NCI-H1436 treated with DMSO at 0.1 percent for 48 hours (cell line): ENCODE results near the gene EXOC4.

ENCODE experiments used
- DNase-seq: peaks from one replicate; lab custom pipeline; 2025; lab: John Stamatoyannopoulos, UW

Gene EXOC4

GRCh38 chr7:133674079-133674763 is 421.3 kb downstream of the EXOC4 start:
- DNase-seq: no peak

- DNase-seq: no peak
Observed at GRCh38 chr7:133675510-133676218, 422.8 kb downstream of the EXOC4 start.

DNA sequence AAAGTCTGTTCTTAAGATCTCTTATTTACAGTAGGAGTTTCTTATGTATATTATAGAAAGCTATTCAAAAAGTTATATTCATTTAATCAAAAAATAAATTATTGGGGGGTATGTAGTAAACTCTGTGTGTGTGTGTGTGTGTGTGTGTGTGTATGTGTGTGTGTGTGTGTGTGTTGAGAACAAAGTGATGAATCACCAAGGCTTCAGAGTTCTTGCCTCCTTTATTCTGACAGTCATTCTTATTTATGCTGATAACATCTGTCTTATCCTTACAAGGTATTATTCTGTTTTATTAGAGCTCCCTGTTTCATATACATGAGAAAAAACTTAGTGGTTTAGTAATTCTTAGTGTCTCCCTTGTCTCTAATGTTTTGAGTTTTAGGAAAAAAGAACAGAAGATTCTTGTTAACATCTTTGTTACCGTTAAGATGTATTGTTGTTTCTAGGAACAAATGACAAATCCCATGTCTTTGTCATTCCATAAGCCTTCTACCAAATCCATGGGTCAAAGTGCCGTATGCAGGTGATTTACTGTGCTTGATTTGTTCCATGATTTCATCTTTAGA is 424.0 kb downstream of the EXOC4 start:
- DNase-seq: no peak

- DNase-seq: no peak
Observed at GRCh38 chr7:133678137-133678814, 425.4 kb downstream of the EXOC4 start.

DNA sequence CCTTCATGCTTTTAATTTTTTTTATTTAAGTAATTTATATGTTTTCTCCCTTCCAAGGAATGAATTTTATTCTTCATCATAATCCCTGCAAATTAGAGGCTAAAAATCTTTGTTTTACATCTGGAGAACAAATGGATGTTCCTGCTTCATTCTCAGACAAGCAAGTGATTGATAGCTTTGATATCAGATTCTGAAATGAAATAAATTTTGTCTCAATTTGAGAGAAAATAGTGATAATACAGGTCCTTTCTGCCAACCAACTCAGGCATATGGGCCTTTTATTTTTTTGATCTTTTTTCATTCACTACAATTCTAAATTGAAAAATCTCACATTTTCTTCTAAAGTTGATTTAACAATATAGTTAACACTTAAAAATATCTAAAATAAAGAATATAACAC is 427.1 kb downstream of the EXOC4 start:
- no peak for DNase-seq

- no peak for DNase-seq
Observed at GRCh38 chr7:133681529-133681928, 428.7 kb downstream of the EXOC4 start.

GRCh38 chr7:133682364-133683181 is 429.7 kb downstream of the EXOC4 start:
- no peak for DNase-seq

GRCh38 chr7:133683182-133683454 is 430.2 kb downstream of the EXOC4 start:
- no peak for DNase-seq

DNA sequence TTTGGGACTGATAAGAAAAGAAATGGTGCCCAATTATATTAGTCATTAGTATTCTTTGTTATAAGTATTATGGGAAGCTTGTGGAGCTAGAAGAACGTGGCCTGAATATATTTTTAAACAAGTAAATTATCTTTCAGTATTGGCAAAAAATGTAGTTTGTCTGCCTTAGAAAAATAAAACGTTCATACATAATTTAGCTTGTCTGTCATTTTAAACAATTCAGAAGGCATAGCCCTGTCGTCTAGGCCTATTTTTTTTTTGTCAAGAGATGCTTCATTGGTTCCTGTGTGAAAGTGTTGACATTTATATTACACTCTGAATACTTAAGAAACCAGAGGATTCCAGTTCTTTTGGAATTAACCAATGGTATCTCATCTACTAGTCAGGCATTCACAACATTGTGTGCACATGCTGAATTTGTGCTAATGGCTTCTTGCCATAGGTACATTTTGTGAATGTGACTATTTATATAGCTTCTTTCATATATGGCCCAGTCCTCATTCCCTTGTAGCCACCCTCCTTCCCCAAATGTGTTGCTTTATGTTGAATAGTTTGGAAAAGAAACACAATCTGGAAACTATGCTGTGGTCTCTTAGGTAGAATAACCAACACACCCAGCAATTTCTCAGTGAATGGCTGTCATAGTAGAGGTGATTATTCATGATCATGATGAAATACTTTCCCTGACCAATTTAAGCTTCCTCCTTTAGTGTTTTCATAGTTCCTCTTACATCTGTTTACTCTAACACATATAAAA is 435.8 kb downstream of the EXOC4 start:
- no peak for DNase-seq

- no peak for DNase-seq
Observed at GRCh38 chr7:133690740-133691139, 437.9 kb downstream of the EXOC4 start.

DNA sequence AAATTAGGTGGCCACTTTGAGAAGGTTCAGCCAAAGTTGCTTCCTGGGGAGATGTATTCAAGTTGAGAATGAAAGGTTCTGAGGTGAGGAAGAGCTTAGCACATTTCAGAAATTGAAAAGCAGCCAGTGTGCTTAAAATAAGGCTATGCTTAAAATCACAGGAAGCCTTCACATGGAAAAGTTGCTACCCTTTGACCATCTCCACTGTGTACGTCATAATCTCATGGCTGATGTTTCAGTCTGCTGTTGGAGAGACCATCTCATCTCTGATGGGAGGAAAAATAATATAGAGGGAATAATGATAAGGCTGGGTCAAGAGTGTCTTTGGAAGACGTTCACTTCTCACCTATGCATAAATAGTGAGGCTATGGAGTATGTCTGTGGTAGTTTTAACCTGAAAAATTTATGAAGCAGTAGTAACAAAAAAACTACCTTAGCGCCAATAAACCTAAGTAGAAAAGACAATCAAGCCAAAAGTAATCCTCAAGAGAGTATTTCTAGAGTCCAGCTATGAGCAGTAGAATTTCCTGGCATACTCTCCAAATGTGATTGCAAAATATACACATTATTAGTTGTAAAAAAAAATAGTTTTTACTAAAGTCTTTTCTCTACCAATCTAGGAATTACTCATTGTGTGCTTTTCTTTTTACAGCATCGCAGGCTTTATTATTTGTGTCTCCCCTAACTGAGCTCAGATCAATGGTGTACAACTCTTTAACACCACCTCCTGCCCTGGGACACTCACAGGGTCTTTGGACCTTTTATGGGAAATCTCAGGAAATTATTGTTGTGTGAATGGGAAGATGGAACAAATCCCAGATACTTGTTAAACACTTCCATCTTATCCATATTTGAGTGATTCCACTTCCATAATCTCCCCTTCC is 439.1 kb downstream of the EXOC4 start:
- no peak for DNase-seq

GRCh38 chr7:133693281-133693680 is 440.4 kb downstream of the EXOC4 start:
- DNase-seq: no peak

DNA sequence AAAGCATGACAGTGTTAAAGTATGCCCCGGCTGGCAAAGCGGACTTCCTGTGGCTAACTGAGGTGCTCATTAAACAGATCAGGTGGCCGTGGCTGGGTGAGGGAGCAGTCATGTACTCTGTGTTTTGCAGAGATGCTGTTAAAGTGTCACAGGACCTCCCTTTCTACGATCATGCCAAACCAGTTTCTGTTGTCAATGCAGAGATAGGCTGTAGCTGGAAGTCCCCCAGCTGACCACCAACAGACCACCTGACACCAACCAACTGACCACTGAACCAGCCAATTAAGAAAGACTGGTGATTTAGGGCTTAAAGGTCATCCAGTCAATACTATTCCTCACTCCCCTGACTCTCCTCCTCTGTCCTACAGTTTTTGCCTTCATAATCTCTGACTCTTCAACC is 443.2 kb downstream of the EXOC4 start:
- no peak for DNase-seq

DNA sequence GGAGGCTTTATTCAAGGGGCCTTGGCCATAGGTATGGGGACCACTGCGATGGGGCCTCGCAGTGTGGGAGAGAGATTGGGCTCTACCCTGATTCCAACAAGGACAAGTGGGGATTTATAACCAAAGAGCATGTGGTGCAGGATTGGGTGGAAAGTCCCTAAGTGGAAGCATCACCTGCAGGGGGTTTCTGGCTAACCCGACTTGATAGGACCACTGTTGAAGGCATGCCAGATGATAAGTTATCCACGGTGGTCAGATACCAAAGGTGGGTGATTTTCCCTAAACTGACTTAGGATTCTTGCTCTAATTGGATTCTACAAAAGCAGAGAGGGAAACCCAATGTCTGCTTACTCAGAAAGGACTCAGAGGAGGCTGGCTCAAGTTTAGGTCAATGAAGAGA is 444.7 kb downstream of the EXOC4 start:
- no peak for DNase-seq

- DNase-seq: no peak
Observed at GRCh38 chr7:133698127-133698526, 445.2 kb downstream of the EXOC4 start.

DNA sequence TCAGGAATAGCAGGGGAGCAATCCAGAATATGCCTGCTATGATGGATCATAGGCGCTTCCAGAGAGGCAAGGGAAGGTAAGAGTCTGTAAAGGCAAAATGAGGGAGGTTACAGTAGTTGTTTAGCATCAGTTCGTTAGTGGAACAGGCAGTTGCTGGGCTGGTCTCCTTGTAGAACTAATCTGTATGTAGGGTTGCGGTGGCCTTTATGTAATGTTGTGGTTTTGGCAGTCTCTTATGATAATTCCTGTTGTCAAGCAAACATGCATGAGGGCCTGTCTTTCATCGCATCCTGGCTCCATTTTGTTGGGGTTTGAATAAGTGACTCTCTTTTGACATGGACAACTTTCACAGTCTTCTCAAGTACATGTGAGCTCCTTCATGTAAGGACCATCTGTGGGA is 446.5 kb downstream of the EXOC4 start:
- no peak for DNase-seq

DNA sequence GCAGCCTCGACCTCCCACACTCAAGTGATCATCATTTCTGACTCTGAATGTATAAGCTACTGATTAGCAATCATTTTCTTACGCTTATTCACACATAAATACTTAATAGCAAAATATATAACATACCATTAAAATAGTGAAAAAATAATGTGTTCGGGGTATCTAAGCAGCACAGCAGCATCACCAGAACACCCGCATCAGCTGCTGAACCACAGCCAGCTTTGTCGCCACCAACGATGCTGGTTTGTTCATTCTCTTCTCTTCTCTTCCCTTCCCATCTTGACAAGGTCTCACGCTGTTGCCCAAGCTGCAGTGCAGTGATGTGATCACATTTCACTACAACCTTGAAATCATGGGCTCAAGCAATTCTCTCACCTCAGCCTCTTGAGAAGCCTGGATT is 449.2 kb downstream of the EXOC4 start:
- no peak for DNase-seq

DNA sequence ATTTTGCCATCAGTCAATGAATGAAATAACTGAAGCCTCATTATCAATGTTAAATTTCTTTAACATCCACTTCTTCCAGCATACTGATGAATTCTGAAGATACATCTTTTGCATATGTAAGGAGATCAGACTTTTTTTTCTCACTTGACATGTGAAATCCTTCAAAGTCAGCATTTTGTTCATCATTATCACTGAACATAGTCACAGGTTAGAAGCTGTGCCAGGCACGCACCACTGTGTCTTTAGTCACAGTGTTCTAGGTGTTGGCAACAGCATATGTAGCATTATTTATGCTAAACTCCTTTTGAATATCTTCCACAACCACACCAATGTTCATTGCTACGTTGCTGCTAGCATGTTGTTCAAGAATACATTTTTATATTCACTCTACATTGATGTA is 450.1 kb downstream of the EXOC4 start:
- no peak for DNase-seq

DNA sequence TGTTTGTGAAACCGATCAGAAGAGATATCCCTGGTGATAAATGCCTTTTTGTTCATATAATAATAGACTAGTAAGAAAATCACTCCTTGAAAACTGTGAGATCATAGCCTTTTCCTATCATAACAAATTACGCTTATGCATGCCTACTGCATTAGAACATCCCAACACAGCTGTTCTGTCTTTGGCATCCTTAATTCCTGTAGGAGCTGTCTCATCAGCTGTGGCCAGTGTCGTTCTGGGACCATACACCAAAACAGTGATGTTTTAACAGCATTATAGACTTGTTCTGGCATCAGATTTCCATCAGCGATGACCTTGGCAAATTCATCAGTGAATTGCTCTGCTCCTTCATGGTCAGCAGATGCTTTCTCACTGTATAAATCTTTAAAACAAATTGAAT is 450.7 kb downstream of the EXOC4 start:
- DNase-seq: no peak

GRCh38 chr7:133704453-133704852 is 451.6 kb downstream of the EXOC4 start:
- DNase-seq: no peak

DNA sequence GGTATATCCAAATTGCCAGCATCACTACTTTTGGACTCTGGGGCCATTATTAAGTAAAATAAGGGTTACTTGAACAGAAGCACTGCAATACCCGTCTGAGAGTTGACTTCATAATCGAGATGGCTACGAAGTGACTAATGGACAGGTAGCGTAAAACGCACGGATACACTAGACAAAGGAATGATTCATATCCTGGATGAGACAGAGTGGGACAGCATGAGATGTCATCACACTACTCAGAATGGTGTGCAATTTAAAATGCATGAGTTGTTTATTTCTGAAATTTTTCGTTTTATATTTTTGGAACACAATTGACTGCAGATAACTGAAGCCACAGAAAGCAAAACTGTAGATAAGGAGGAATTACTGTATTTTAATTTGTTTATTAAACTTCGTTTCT is 452.7 kb downstream of the EXOC4 start:
- DNase-seq: no peak
